ENCODE data around the gene RNF149.

DNA sequence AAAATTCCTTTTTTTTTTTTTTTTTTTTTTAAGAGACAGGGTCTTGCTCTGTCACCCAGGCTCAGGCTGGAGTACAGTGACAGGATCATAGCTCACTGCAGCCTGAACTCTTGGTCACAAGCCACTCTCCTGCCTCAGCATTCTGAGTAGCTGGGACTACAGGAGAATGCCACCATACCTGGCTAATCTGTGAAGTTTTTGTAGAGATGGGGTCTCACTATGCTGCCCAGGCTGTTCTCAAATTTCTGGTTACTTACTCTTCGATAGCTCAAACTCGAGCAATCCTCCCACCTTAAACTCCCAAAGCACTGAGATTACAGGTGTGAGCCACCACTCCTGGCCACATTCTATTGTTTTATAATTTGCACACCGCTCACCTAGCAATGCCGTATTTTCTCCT lies 27.0 kb downstream of the RNF149 start:
- TF ChIP-seq, protein P1, sequence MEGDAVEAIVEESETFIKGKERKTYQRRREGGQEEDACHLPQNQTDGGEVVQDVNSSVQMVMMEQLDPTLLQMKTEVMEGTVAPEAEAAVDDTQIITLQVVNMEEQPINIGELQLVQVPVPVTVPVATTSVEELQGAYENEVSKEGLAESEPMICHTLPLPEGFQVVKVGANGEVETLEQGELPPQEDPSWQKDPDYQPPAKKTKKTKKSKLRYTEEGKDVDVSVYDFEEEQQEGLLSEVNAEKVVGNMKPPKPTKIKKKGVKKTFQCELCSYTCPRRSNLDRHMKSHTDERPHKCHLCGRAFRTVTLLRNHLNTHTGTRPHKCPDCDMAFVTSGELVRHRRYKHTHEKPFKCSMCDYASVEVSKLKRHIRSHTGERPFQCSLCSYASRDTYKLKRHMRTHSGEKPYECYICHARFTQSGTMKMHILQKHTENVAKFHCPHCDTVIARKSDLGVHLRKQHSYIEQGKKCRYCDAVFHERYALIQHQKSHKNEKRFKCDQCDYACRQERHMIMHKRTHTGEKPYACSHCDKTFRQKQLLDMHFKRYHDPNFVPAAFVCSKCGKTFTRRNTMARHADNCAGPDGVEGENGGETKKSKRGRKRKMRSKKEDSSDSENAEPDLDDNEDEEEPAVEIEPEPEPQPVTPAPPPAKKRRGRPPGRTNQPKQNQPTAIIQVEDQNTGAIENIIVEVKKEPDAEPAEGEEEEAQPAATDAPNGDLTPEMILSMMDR (IDR thresholded peaks at IDR 0.05; ENCODE audit: insufficient read depth, low read length), result no peak
- TF ChIP-seq POLR2AphosphoS5 (IDR thresholded peaks at IDR 0.05; ENCODE audit: low read depth) (no peak), GABPA (IDR thresholded peaks at IDR 0.05; ENCODE audit: low read depth) (no peak), SPI1 (IDR thresholded peaks at IDR 0.05; ENCODE audit: borderline replicate concordance, low read depth) (no peak)
